ENCODE results near the gene HPS5.

HPS5 gene

GRCh38 chr11:18230859-18231258 is 91.1 kb downstream of the HPS5 start:
- no peak for DNase-seq

GRCh38 chr11:18229501-18229900 is 92.4 kb downstream of the HPS5 start:
- DNase-seq: no peak
